GM19324 (cell line): ENCODE measurements around the gene JCHAIN.
"Not testable (repeated sequence)": the region's sequence is repeated elsewhere in the genome, so short reads cannot be mapped to it uniquely, and the experiment has no call there.

ENCODE experiments used
- ATAC-seq: cut with Tn5 transposase; IDR thresholded peaks from one replicate; pipeline ENCODE4 v1.9.1; 2021; ENCODE audit warnings: mild to moderate bottlenecking, moderate library complexity; ENCODE audit not compliant: unreplicated experiment, low FRiP score

The JCHAIN gene

GRCh38 chr4:70666369-70666768 is at the start of gene JCHAIN:
Gene JCHAIN (minus strand): TSS chr4:70666508. CDS start chr4:70666490, 18 bp downstream.
- ATAC-seq: peak; percentile 48

- no peak for ATAC-seq
Observed at GRCh38 chr4:70715097-70715496, 48.8 kb upstream of the JCHAIN start.

GRCh38 chr4:70714079-70714887 is 48.0 kb upstream of the JCHAIN start:
- ATAC-seq: peak; percentile 31

- peak; percentile 27 for ATAC-seq
Observed at GRCh38 chr4:70713453-70714078, 47.3 kb upstream of the JCHAIN start.

- ATAC-seq: no peak
Observed at GRCh38 chr4:70712604-70713452, 46.5 kb upstream of the JCHAIN start.

GRCh38 chr4:70712150-70712549 is 45.8 kb upstream of the JCHAIN start:
- no peak for ATAC-seq

- ATAC-seq: no peak
Observed at GRCh38 chr4:70711599-70711998, 45.3 kb upstream of the JCHAIN start.

GRCh38 chr4:70709611-70710205 is 43.4 kb upstream of the JCHAIN start:
- no peak for ATAC-seq

- ATAC-seq: no peak
Observed at GRCh38 chr4:70706516-70706915, 40.2 kb upstream of the JCHAIN start.

- no peak for ATAC-seq
Observed at GRCh38 chr4:70706044-70706461, 39.7 kb upstream of the JCHAIN start.

GRCh38 chr4:70705183-70706043 is 39.1 kb upstream of the JCHAIN start:
- peak; percentile 73 for ATAC-seq

- ATAC-seq: peak; percentile 44
Observed at GRCh38 chr4:70704931-70705182, 38.5 kb upstream of the JCHAIN start.

GRCh38 chr4:70704215-70704930 is 38.1 kb upstream of the JCHAIN start:
- ATAC-seq: peak; percentile 71

- ATAC-seq: no peak
Observed at GRCh38 chr4:70703619-70704214, 37.4 kb upstream of the JCHAIN start.

GRCh38 chr4:70702592-70702991 is 36.3 kb upstream of the JCHAIN start:
- not testable (repeated sequence) for ATAC-seq

GRCh38 chr4:70701271-70701670 is 35.0 kb upstream of the JCHAIN start:
- no peak for ATAC-seq

- ATAC-seq: no peak
Observed at GRCh38 chr4:70700712-70701111, 34.4 kb upstream of the JCHAIN start.

- ATAC-seq: not testable (repeated sequence)
Observed at GRCh38 chr4:70698435-70698834, 32.1 kb upstream of the JCHAIN start.

- ATAC-seq: not testable (repeated sequence)
Observed at GRCh38 chr4:70694633-70695032, 28.3 kb upstream of the JCHAIN start.
